LoVo (cell line): Measurements from ENCODE around the gene UNK.

Experiments
- DNase-seq: peaks from one replicate; pipeline ENCODE4 v3.0.0-alpha.2; 2016; ENCODE audit warnings: low spot score

Gene UNK, protein sequence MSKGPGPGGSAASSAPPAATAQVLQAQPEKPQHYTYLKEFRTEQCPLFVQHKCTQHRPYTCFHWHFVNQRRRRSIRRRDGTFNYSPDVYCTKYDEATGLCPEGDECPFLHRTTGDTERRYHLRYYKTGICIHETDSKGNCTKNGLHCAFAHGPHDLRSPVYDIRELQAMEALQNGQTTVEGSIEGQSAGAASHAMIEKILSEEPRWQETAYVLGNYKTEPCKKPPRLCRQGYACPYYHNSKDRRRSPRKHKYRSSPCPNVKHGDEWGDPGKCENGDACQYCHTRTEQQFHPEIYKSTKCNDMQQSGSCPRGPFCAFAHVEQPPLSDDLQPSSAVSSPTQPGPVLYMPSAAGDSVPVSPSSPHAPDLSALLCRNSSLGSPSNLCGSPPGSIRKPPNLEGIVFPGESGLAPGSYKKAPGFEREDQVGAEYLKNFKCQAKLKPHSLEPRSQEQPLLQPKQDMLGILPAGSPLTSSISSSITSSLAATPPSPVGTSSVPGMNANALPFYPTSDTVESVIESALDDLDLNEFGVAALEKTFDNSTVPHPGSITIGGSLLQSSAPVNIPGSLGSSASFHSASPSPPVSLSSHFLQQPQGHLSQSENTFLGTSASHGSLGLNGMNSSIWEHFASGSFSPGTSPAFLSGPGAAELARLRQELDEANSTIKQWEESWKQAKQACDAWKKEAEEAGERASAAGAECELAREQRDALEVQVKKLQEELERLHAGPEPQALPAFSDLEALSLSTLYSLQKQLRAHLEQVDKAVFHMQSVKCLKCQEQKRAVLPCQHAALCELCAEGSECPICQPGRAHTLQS

DNA sequence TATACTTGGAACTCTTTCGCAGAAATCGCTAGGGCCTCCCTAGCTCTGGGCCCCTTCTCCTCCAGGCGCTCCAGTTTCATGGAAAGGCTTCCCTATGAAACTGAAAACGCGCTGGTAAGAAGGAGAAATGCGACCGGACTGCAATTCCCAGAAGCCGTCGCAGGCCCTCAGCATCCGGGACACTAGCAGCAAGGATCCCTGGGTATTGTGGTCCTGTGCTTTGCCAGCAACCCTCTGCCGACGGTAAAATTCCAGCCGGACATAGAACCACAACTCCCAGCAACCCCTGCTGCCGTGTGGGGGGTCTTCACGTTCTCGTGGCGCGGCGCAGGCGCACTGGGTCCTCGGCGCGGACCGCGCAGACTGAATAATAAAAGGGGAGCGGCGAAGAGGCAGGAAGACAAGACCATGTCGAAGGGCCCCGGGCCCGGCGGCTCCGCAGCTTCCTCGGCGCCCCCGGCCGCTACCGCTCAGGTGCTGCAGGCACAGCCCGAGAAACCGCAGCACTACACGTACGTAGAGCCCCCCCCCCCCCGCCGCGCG is at the start of gene UNK:
TSS of gene UNK (plus strand) at position 334 of the 543 bp plus-strand sequence. CDS start at position 409, 75 bp downstream.
- DNase-seq = peak; percentile 98

DNA sequence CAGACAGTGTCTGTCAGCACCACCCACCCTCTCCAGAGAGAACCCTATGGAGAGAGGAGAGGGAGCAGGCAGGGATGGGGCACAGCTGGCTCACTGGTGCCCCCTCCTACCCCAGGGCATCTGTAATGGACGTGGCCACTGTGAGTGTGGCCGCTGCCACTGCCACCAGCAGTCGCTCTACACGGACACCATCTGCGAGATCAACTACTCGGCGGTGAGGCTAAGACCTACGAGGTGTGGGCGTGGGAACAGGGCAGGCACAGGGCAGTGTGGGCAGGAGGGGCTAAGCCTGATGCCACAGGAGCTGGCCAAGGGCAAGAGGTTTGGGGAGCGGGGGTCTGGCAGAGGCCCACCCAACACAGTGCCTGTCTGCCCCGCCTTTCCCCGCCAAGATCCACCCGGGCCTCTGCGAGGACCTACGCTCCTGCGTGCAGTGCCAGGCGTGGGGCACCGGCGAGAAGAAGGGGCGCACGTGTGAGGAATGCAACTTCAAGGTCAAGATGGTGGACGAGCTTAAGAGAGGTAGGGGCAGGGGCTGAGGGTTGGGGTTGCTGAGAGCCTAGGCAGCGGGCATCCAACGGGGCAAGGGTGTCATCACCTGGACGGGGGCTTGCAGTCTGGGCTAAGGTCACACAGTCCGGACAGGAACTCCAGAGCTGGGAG is 48.3 kb upstream of the UNK start:
- DNase-seq = no peak

DNA sequence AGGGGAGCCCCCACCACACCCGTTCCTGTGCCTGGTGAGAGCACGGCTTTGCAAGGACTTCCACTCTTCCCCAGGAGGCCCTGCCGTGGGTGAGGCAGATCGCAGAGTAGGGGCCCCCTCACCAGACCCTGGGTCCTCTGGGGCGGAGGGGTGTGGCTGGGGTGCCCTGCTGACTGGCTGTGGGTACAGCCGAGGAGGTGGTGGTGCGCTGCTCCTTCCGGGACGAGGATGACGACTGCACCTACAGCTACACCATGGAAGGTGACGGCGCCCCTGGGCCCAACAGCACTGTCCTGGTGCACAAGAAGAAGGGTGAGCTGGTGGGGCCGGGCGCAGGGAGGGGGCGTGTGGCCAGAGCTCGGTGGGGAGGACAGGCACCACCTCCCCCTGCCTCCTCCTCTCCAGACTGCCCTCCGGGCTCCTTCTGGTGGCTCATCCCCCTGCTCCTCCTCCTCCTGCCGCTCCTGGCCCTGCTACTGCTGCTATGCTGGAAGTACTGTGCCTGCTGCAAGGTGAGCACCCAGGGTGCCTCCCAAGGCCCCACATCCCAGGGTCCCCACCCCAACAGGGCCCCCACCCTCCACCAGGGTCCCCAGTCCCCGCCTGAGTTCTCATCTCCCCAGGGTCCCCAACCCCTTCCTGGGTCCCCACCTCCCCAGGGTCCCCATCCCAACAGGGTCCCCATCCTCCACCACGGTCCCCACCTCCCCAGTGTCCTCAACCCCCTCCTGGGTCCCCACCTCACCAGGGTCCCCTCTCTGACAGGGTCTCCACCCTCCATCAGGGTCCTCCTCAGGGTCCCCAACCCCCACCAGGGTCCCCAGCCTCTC is 47.3 kb upstream of the UNK start:
- DNase-seq = no peak

DNA sequence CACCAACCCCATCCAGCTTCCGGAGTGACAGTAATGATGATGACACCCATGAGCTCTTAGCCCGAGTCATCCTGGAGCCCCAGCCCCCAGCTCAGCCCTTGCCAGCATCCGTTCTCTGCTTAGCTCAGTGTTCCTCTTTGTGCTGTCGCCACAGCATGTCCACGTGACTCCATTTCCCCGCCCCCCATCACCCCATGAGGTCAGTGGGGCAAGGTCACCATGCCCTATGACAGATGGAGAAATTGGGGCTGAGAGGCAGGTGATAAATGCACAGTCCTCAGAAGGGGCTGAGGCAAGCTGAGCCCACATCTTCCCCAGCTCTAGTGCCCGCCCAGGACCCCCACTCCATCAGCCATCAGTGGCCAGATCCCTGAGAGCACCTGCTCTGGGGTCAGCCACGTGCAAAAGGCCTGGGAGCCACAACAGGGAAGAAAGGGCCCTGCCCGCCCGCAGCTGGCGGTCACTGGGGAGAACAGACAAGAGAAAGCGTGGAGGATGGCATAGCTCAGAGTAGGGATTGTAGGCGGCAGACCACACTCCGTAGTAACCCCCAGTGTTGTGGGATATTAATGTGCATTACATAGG is 46.3 kb upstream of the UNK start:
- DNase-seq = no peak

DNA sequence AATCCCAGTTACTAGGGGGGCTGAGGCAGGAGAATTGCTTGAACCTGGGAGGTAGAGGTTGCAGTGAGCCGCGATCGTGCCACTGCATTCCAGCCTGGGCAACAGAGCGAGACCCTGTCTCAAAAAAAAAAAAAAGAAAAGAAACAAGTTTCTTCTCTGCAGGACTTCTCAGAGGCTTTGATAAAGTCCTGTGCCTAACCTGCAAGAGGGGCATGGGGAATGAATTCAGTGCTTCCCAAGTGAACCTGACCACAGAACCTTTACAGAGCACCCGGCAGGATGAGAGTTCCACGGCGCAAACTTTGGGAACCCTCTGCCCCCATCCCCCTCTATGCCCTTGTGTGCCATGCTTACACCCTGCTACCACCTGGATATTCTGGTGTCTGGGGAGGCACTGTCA is 45.4 kb upstream of the UNK start:
- no peak for DNase-seq

DNA sequence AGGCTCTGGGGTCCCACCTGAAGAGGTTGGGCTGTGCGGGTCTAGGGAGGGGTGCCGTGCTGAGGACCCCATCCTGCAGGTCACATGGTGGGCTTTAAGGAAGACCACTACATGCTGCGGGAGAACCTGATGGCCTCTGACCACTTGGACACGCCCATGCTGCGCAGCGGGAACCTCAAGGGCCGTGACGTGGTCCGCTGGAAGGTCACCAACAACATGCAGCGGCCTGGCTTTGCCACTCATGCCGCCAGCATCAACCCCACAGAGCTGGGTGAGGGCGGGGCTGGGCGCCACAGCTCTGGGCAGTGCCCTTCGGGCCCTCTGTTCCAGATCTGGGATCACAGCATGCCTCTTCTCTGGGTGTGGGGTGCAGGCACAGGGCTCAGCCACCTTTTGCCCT is 44.8 kb upstream of the UNK start:
- DNase-seq = no peak

DNA sequence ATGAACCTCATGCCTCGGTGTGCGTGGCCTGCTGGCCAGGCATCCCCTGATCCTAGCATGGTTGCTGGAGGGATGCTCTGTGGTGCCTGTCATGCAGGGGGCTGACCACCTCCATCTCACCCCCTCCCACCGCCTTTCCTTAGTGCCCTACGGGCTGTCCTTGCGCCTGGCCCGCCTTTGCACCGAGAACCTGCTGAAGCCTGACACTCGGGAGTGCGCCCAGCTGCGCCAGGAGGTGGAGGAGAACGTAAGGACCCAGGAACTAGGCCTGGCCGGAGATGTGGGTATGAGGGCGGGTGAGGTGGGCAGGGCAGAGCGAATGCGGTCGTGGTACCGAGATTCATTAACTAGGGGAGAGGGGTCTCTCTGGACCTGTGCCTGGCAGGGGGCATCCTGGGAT is 44.4 kb upstream of the UNK start:
- no peak for DNase-seq

DNA sequence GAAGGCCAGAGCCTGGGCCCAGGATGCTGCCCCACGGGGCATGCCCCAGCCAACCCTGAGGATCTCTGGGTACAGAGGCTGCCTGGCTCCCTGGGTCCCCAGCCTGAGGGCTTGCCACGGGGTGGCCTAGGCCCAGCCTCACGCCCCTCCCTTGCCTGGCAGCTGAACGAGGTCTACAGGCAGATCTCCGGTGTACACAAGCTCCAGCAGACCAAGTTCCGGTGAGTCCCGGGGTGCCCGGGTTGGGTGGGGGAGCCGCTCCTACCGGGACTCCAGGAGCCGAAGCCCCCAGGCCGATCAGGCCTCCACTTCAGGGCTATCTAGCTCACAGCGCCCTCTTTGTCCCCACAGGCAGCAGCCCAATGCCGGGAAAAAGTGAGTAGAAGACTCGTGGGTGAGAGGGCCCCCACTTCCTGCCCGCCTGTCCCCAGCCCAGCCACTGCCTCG is 44.0 kb upstream of the UNK start:
- no peak for DNase-seq

DNA sequence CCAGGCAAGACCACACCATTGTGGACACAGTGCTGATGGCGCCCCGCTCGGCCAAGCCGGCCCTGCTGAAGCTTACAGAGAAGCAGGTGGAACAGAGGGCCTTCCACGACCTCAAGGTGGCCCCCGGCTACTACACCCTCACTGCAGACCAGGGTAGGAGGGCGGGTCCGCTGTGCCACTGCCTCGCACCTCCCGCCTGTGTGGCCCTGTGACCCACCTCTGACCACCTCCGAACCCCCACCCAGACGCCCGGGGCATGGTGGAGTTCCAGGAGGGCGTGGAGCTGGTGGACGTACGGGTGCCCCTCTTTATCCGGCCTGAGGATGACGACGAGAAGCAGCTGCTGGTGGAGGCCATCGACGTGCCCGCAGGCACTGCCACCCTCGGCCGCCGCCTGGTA is 42.3 kb upstream of the UNK start:
- DNase-seq = no peak

DNA sequence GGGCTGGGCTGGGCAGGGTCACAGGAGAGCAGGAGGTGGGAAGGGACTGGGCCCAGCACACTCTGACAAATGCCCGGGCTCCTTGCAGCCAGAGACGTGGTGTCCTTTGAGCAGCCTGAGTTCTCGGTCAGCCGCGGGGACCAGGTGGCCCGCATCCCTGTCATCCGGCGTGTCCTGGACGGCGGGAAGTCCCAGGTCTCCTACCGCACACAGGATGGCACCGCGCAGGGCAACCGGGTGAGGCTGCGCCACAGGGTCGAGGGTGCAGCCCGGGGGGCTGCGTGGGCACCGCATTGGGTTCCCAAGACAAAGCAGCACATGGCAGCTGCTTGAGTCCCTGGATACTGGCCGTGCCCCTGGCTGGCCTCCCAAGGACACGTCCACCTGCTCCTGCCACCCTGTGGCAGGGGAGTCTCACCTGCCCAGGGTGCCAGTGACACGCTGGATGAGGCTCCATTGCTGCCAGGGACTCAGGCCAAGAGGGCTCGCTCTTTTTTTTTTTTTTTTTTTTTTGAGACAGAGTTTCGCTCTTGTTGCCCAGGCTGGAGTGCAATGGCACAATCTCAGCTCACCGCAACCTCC is 40.9 kb upstream of the UNK start:
- no peak for DNase-seq

DNA sequence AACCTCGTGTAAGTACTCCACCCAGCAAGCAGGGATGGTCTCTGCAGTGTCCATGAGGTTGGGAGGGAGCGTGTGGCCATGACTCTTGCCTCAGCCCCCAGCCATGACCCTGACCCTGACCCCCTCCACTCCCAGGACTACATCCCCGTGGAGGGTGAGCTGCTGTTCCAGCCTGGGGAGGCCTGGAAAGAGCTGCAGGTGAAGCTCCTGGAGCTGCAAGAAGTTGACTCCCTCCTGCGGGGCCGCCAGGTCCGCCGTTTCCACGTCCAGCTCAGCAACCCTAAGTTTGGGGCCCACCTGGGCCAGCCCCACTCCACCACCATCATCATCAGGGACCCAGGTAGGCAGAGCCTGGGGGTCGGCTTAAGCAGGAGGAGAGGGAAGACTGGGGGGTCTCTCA is 35.9 kb upstream of the UNK start:
- no peak for DNase-seq

DNA sequence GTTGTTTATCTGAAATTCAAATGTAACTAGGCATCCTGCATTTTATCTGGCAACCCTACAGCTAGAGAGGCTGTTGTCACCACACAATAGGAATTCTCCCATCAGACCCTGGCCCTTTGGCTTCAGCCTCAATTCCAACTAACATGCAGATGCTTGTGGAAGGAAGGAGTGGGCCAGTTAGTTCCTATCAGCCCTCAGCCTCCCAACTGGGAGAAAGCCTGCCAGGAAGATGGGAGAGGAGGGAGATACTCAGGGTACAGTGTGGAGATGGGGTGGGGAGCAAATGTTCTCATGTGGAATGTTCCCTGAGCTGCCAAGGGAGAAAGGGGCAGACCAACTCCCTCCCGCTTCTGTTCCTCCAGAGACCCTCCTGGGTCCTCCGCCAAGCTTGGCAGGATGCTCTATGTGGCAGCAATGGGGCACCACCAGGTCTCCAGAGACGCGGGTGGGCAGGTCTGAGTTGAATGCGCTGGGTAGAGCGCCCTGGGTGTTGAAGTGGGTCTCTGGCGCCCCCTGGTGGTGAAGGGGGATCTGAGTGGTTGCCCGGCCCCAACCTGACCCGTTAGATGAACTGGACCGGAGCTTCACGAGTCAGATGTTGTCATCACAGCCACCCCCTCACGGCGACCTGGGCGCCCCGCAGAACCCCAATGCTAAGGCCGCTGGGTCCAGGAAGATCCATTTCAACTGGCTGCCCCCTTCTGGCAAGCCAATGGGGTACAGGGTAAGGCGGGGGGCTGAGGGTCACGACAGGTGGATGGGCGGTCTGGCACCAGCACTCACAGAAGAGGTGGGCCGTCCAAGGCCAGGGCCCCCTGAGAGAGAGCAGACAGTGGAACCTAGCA is 34.8 kb upstream of the UNK start:
- DNase-seq = peak; percentile 50

DNA sequence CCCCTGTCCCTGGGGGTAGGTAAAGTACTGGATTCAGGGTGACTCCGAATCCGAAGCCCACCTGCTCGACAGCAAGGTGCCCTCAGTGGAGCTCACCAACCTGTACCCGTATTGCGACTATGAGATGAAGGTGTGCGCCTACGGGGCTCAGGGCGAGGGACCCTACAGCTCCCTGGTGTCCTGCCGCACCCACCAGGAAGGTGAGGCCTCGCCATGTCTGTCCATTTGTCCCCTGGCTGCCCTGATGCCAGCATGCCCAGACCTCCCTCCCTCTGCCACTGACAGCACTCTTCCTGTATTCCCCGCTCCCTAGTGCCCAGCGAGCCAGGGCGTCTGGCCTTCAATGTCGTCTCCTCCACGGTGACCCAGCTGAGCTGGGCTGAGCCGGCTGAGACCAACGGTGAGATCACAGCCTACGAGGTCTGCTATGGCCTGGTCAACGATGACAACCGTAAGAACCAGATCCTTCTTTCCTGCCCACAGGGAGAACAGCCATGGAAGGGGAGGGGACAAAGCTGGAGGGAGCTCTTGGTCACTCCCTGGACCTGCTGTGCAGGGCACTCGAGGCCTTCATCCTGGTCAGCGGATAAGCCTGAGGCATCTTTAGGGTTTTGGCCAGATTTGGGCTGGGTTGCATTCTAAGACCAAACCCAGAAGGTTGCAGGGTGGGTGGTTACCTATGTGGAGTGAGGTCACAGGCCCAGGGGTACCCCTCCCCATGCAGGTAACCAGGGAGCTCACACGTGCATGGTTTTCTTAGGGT is 33.8 kb upstream of the UNK start:
- no peak for DNase-seq

DNA sequence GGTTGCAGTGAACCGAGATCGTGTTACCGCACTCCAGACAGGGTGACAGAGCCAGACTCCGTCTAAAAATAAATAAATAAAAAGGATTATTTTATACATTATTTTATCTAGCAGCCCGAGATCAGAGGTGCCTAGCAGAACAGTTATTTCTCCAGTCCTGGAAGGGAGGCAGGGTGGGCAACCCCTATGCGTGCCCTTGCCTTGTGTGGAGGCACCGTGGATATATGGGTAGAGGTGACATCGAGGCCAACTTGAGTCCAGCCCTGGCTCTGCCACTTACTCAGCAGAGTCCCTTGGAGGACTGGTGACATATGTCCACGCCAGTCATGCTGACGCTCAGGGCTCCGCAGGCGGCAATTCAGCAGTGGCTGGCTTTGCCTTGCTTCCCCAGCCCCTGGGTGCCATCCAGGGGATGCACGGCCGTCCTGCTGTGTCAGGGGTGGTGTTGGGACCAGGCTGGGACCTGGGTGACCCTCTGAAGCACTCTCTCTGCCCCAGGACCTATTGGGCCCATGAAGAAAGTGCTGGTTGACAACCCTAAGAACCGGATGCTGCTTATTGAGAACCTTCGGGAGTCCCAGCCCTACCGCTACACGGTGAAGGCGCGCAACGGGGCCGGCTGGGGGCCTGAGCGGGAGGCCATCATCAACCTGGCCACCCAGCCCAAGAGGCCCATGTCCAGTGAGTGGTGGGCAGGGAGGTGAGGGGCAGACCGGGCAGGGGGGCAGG is 32.8 kb upstream of the UNK start:
- DNase-seq = no peak

DNA sequence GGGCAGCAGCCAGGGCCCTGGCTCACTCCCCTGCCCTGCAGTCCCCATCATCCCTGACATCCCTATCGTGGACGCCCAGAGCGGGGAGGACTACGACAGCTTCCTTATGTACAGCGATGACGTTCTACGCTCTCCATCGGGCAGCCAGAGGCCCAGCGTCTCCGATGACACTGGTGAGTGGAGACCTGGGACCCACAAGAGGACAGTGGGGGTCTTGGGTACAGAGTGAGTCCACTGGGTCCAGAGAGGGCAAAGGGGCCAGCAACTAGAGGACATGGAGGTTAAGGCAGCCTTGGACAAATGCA is 32.2 kb upstream of the UNK start:
- DNase-seq = no peak

DNA sequence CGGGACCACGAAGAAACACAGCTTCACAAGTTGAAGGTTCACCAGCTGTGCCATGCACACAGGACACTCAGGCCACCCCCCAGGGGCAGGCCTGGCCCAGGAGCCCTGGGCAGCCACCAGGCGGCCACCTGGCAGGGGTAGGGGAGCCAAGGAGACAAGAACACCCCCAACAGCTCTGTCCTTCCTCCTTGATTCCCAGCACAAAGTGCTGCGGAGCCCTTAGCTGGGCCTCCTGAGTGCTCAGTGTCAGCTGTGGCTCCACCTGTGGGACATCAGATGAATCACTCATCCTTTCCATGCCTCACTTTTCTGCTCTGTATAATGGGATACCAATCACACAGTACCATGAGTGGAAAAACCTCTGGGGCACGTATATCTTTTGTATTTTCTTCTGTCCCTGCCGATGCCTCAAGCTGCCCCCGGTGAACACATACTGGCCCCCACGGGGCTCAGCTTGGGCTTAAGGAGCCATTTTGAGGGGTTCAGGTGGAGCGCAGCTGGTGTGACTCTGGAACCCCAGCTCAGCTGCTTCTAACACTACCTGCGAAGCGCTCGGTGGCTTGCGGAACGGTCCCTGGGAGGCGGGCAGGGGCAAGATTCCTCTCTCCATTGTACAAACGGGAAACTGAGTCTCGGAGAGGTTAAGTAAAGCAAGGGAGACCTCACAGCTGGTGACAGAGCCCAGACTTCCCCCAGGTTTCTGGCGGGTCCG is 31.6 kb upstream of the UNK start:
- DNase-seq = no peak

DNA sequence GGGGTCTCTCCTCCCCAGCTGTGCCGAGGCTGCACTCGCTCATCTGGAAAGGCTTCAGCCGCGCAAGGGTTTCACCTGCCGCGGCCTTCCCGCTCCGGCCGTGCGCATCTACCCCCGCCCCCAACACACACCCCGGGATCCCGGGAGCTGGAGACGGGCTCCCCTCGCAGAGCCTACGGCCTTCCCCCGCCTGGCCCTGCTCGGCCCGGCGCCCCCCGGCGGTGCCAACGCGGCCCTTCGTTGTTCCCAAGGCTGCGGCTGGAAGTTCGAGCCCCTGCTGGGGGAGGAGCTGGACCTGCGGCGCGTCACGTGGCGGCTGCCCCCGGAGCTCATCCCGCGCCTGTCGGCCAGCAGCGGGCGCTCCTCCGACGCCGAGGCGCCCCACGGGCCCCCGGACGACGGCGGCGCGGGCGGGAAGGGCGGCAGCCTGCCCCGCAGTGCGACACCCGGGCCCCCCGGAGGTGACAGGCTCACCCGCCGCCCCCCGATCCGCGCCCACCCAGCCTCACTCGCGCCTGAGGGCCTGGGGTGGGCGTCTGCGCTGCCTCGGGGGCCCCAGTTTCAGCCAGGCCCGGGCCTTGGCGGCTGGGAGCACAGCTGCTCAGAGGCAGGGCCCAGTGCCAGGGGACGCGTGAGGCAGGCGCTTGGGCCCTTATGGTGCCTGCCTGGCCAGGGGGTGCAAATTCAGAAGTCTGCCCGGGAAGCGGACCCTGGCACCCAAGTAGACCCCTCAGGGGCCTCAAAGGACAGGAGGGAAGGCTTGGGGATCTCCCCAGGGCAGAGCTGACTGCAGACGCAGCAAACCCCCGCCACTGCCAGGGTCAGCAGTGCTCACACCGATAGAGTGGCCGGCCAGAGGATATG is 30.9 kb upstream of the UNK start:
- DNase-seq = no peak
